CD14-positive monocyte (primary cell): ENCODE results near the gene ACSS3. TPM values are rescaled to one million over a fixed set of nuclear protein-coding genes. Genes with fewer than 3 reads are reported as not detected.

Source experiments
- DNase-seq, 3 donors: peaks; one replicate each; pipeline ENCODE4 v3.0.0-alpha.2; 2011 to 2022
- H2AFZ ChIP-seq: 2 replicates; pipeline ENCODE4 v1.6.0; 2012; ENCODE audit warnings: mild to moderate bottlenecking, low read depth, low read length, inconsistent platforms; ENCODE audit not compliant: insufficient read depth, poor library complexity, severe bottlenecking
- H3K27ac ChIP-seq, 2 donors: 1 replicate in 1 of 2; 2 replicates in 1 of 2; pipeline ENCODE4 v1.5.1; 2012 to 2013; ENCODE audit warnings: low read length in 2 of 2, control low read depth in 1 of 2, inconsistent platforms in 1 of 2, low read depth in 1 of 2, mild to moderate bottlenecking in 1 of 2
- H3K27me3 ChIP-seq, 2 donors: one replicate each; pipeline versions ENCODE4 v1.6.0 to v1.6.1; 2011 to 2013; ENCODE audit warnings: low read length in 2 of 2; ENCODE audit not compliant: control insufficient read depth in 2 of 2, insufficient read depth in 2 of 2
- H3K36me3 ChIP-seq, 2 donors: replicated peaks in 1 of 2; 1 replicate in 1 of 2; 2 replicates in 1 of 2; pipeline versions ENCODE4 v1.5.1 to v1.6.1; 2012 to 2013; ENCODE audit warnings: low read length in 2 of 2, control low read depth in 1 of 2, inconsistent platforms in 1 of 2, mild to moderate bottlenecking in 1 of 2; ENCODE audit not compliant: insufficient read depth in 2 of 2, control insufficient read depth in 1 of 2
- H3K4me1 ChIP-seq, 2 donors: 1 replicate in 1 of 2; 2 replicates in 1 of 2; pipeline versions ENCODE4 v1.5.1 to v1.6.1; 2012 to 2013; ENCODE audit warnings: low read length in 2 of 2, control low read depth in 1 of 2, inconsistent platforms in 1 of 2, mild to moderate bottlenecking in 1 of 2, moderate library complexity in 1 of 2; ENCODE audit not compliant: insufficient read depth in 2 of 2, control insufficient read depth in 1 of 2
- H3K4me2 ChIP-seq: replicated peaks from 2 replicates; pipeline ENCODE3; 2012; ENCODE audit warnings: low read length, moderate library complexity, mild to moderate bottlenecking; ENCODE audit not compliant: poor library complexity, severe bottlenecking; ENCODE audit errors: extremely low read depth
- H3K4me3 ChIP-seq, 3 experiments: fragments of 200-600 bp in 1 of 3; sonication (generic) in 1 of 3; replicated peaks in 1 of 3; 1 replicate in 2 of 3; 2 replicates in 1 of 3; pipeline ENCODE4 v1.5.1; 2011 to 2013; ENCODE audit warnings: low read length in 3 of 3, mild to moderate bottlenecking in 3 of 3, control low read depth in 2 of 3, low read depth in 2 of 3, inconsistent platforms in 1 of 3, moderate library complexity in 1 of 3
- H3K79me2 ChIP-seq: 2 replicates; pipeline ENCODE4 v1.6.0; 2012; ENCODE audit warnings: mild to moderate bottlenecking, control low read depth, inconsistent platforms, low read length, moderate library complexity; ENCODE audit not compliant: insufficient read depth
- H3K9ac ChIP-seq: 2 replicates; pipeline ENCODE4 v1.6.0; 2017; ENCODE audit warnings: low read length, mild to moderate bottlenecking; ENCODE audit not compliant: insufficient read depth, poor library complexity, severe bottlenecking
- H3K9me3 ChIP-seq, 2 donors: replicated peaks in 1 of 2; 1 replicate in 1 of 2; 2 replicates in 1 of 2; pipeline versions ENCODE4 v1.5.1 to v1.6.1; 2012 to 2013; ENCODE audit warnings: low read length in 2 of 2, control low read depth in 1 of 2; ENCODE audit not compliant: control insufficient read depth in 1 of 2, insufficient read depth in 1 of 2
- H4K20me1 ChIP-seq: 2 replicates; pipeline ENCODE4 v1.6.0; 2012; ENCODE audit warnings: mild to moderate bottlenecking, low read length, control low read depth, moderate library complexity; ENCODE audit not compliant: insufficient read depth
- H3K27ac Mint-ChIP-seq, 7 donors: one replicate each; pipeline ENCODE4 v1.8.0; 2020; ENCODE audit warnings: mild to moderate bottlenecking in 7 of 7, mixed read lengths in 7 of 7, moderate library complexity in 6 of 7, inconsistent platforms in 2 of 7
- H3K27me3 Mint-ChIP-seq, 3 donors: one replicate each; pipeline ENCODE4 v1.8.0; 2021 to 2022; ENCODE audit warnings: low read depth in 3 of 3, mild to moderate bottlenecking in 3 of 3, mixed read lengths in 3 of 3, moderate library complexity in 3 of 3, inconsistent platforms in 1 of 3
- H3K36me3 Mint-ChIP-seq, 2 donors: one replicate each; pipeline ENCODE4 v1.8.0; 2020; ENCODE audit warnings: mixed read lengths in 2 of 2, inconsistent platforms in 1 of 2, mild to moderate bottlenecking in 1 of 2
- H3K4me1 Mint-ChIP-seq: one replicate; pipeline ENCODE4 v1.8.0; 2020; ENCODE audit warnings: mild to moderate bottlenecking, mixed read lengths
- H3K4me3 Mint-ChIP-seq, 2 donors: one replicate each; pipeline ENCODE4 v1.8.0; 2020; ENCODE audit warnings: mild to moderate bottlenecking in 2 of 2, mixed read lengths in 2 of 2, moderate library complexity in 1 of 2
- H3K9me3 Mint-ChIP-seq, 7 donors: one replicate each; pipeline ENCODE4 v1.8.0; 2020 to 2022; ENCODE audit warnings: mixed read lengths in 7 of 7, mild to moderate bottlenecking in 6 of 7, moderate library complexity in 6 of 7, inconsistent platforms in 2 of 7
- CTCF ChIP-seq: fragments of 200-600 bp; IDR thresholded peaks from one replicate; pipeline ENCODE4 v1.8.0; 2022; ENCODE audit warnings: antibody characterized with exemption, mild to moderate bottlenecking
- WGBS: methylation state at CpG from one replicate; pipeline ENCODE4 v1.1.5; 2013; ENCODE audit warnings: missing lambda C conversion rate; ENCODE audit not compliant: insufficient coverage; 5-methylcytosine and 5-hydroxymethylcytosine counted together
- intact Hi-C, 2 donors: fragments of 100-400 bp; cut with micrococcal nuclease; formaldehyde crosslinking; loops; one replicate each; pipeline versions ENCODE4 v1.15.0 to v1.15.1; 2023
- polyA plus RNA-seq, 3 donors: library from polyadenylated mRNA; depleted of rRNA in 1 of 3; unstranded in 2 of 3; stranded (reverse) in 1 of 3; fragments of 300-500 nt in 2 of 3; fragments of >200 nt in 1 of 3; fragmentation: Illumina TruSeq in 2 of 3; gene quantifications; 1 replicate in 2 of 3; 2 replicates in 1 of 3; pipeline ENCODE4 v1.2.3, GENCODE V29; 2012 to 2021

ACSS3 gene
- polyA plus RNA-seq, 3 donors = 0.09 to 0.16 TPM; not detected in 1

GRCh38 chr12:81146228-81147225 lies 68.6 kb downstream of the ACSS3 start:
- no peaks in the 10 kb centered on the region for H3K4me1 Mint-ChIP-seq
- no peak for DNase-seq
- H3K9me3 Mint-ChIP-seq = peaks cover 0 to 2% (median 0%) of the 10 kb centered on the region in 7 donors
- Histone ChIP-seq H3K9ac (no peak overlapping the region), H3K4me2 (no peak overlapping the region), H3K79me2 (no peaks in the 10 kb centered on the region), H3K4me1 (no peaks in the 10 kb centered on the region), H2AFZ (no peak overlapping the region), H3K4me3 (no peak overlapping the region), H3K27me3 (no peaks in the 10 kb centered on the region), H4K20me1 (no peaks in the 10 kb centered on the region), H3K36me3 (no peaks in the 10 kb centered on the region), H3K9me3 (no peaks in the 10 kb centered on the region), H3K27ac (no peak overlapping the region)
- no peak for TF ChIP-seq CTCF
- intact Hi-C loops = no loop called here
- no peaks in the 10 kb centered on the region for H3K36me3 Mint-ChIP-seq
- WGBS = no CpG with 5 or more reads among the region's 3 CpGs
- H3K27me3 Mint-ChIP-seq = no peaks in the 10 kb centered on the region
- no peak overlapping the region for H3K4me3 Mint-ChIP-seq
- H3K27ac Mint-ChIP-seq = no peak overlapping the region

GRCh38 chr12:81147292-81147919 lies 69.5 kb downstream of the ACSS3 start:
- no peak overlapping the region for H3K27ac ChIP-seq
- no peak overlapping the region for H3K4me2 ChIP-seq
- H3K4me1 ChIP-seq = no peaks in the 10 kb centered on the region
- no peaks in the 10 kb centered on the region for H3K27me3 ChIP-seq
- no peaks in the 10 kb centered on the region for H3K4me1 Mint-ChIP-seq
- TF ChIP-seq CTCF = no peak
- intact Hi-C loops = no loop called here
- no peak overlapping the region for H3K27ac Mint-ChIP-seq
- H3K36me3 ChIP-seq = no peaks in the 10 kb centered on the region
- H4K20me1 ChIP-seq = no peaks in the 10 kb centered on the region
- no peaks in the 10 kb centered on the region for H3K9me3 ChIP-seq
- no peak overlapping the region for H3K4me3 Mint-ChIP-seq
- no CpG with 5 or more reads among the region's 4 CpGs for WGBS
- H3K79me2 ChIP-seq = no peaks in the 10 kb centered on the region
- H3K9me3 Mint-ChIP-seq = peaks cover 0 to 2% (median 0%) of the 10 kb centered on the region in 7 donors
- H3K9ac ChIP-seq = no peak overlapping the region
- DNase-seq = no peak
- H2AFZ ChIP-seq = no peak overlapping the region
- no peak overlapping the region for H3K4me3 ChIP-seq
- H3K36me3 Mint-ChIP-seq = no peaks in the 10 kb centered on the region
- no peaks in the 10 kb centered on the region for H3K27me3 Mint-ChIP-seq
